Prostate gland (tissue), 2 donors: ENCODE measurements around the gene ATP6V0D1.

ENCODE experiments used
- CTCF ChIP-seq, 4 experiments: fragments of 200-600 bp in 2 of 4; fragments of 450-650 bp in 2 of 4; sonication (generic) in 2 of 4; IDR thresholded peaks; 1 replicate in 3 of 4; 2 replicates in 1 of 4; pipeline ENCODE4 v1.5.1; 2016 to 2019; ENCODE audit warnings: antibody characterized with exemption in 4 of 4, mild to moderate bottlenecking in 2 of 4, moderate library complexity in 2 of 4
- POLR2A ChIP-seq: fragments of 450-650 bp; IDR thresholded peaks from one replicate; pipeline ENCODE4 v1.6.1; 2016; ENCODE audit warnings: antibody characterized with exemption, mild to moderate bottlenecking

GRCh38 chr16:67388591-67388990, 92.4 kb downstream of the ATP6V0D1 start:
- no peak for TF ChIP-seq POLR2A
- TF ChIP-seq CTCF (IDR thresholded peaks at IDR 0.05), result no peak
